A549 (cell line): Measurements from ENCODE around the gene ZNG1A.

Experiments
- CBX2 ChIP-seq: fragments of 200-600 bp; sonication (generic); IDR thresholded peaks from 2 replicates; pipeline ENCODE4 v1.6.1; 2016; ENCODE audit warnings: low read depth, mild to moderate bottlenecking, borderline replicate concordance
- CEBPB ChIP-seq, 2 experiments: fragments of >200 bp in 1 of 2; sonication (Bioruptor Twin) in 1 of 2; formaldehyde crosslinking in 1 of 2; IDR thresholded peaks; 2 replicates each; pipeline ENCODE4 v1.6.1; 2012 to 2016
- ESRRA ChIP-seq: fragments of 150-350 bp; IDR thresholded peaks from 2 replicates; pipeline ENCODE4 v1.6.1; 2014; ENCODE audit warnings: mild to moderate bottlenecking, low read length, borderline replicate concordance
- MYC ChIP-seq: IDR thresholded peaks from 2 replicates; pipeline ENCODE4 v1.6.1; 2012; ENCODE audit warnings: mild to moderate bottlenecking, inconsistent platforms, low read length, improper control_type of control experiment, borderline replicate concordance
- POLR2A ChIP-seq: IDR thresholded peaks from 2 replicates; pipeline ENCODE4 v1.6.1; 2012; ENCODE audit warnings: mild to moderate bottlenecking, low read length
- RAD21 ChIP-seq, 2 experiments: fragments of >200 bp in 1 of 2; sonication (Bioruptor Twin) in 1 of 2; formaldehyde crosslinking in 1 of 2; IDR thresholded peaks in 1 of 2; conservative IDR thresholded peaks in 1 of 2; 2 replicates in 1 of 2; 3 replicates in 1 of 2; pipeline ENCODE4 v1.6.1; 2012 to 2018; ENCODE audit warnings: inconsistent platforms in 1 of 2
- RNF2 ChIP-seq: fragments of 200-600 bp; sonication (generic); IDR thresholded peaks from 2 replicates; pipeline ENCODE4 v1.6.1; 2016; ENCODE audit warnings: low read depth, mild to moderate bottlenecking, antibody characterized with exemption, moderate library complexity, borderline replicate concordance
- ZFP36 ChIP-seq: fragments of 450-650 bp; IDR thresholded peaks from 2 replicates; pipeline ENCODE4 v1.6.1; 2014; ENCODE audit warnings: borderline replicate concordance; ENCODE audit not compliant: partially characterized antibody
- TF ChIP-seq, protein P1 (sequence below): fragments of >200 bp; sonication (Bioruptor Twin); formaldehyde crosslinking; IDR thresholded peaks from 3 replicates; pipeline ENCODE4 v1.5.1; 2016
- TF ChIP-seq, protein P2 (sequence below): fragments of 450-650 bp; IDR thresholded peaks from 2 replicates; pipeline ENCODE4 v1.6.1; 2014; ENCODE audit warnings: antibody characterized with exemption
- TF ChIP-seq, protein P3 (sequence below): IDR thresholded peaks from 2 replicates; pipeline ENCODE4 v1.6.1; 2012

DNA sequence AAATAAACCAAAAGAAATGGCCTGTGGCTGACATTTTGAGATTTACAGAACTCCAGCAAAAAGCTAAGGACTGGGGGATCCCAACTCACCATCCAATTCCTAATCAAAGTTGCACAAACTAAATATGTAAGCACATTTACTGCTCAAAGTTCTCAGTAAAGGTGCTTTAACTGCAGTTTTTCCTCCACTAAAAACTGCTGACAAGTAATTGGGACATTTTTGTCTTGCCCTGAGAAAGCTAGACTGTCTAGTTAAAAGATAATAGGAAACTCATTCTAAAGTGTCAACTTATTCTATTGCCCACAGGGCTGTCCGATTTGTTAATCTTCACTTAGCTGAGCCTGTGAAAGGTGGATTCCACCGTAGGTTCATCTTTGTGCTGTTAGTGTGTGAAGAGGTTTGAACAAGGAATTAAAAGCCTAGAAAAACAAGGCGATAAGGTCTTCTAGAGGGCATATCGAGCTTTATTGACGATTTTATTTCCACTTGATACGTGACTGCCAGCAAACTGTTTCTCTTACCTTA is 36.8 kb upstream of the ZNG1A start:
- no peak for TF ChIP-seq CEBPB (IDR thresholded peaks at IDR 0.05)
- TF ChIP-seq, protein P1, sequence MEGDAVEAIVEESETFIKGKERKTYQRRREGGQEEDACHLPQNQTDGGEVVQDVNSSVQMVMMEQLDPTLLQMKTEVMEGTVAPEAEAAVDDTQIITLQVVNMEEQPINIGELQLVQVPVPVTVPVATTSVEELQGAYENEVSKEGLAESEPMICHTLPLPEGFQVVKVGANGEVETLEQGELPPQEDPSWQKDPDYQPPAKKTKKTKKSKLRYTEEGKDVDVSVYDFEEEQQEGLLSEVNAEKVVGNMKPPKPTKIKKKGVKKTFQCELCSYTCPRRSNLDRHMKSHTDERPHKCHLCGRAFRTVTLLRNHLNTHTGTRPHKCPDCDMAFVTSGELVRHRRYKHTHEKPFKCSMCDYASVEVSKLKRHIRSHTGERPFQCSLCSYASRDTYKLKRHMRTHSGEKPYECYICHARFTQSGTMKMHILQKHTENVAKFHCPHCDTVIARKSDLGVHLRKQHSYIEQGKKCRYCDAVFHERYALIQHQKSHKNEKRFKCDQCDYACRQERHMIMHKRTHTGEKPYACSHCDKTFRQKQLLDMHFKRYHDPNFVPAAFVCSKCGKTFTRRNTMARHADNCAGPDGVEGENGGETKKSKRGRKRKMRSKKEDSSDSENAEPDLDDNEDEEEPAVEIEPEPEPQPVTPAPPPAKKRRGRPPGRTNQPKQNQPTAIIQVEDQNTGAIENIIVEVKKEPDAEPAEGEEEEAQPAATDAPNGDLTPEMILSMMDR = no peak
- no peak for TF ChIP-seq POLR2A
- TF ChIP-seq, protein P2, sequence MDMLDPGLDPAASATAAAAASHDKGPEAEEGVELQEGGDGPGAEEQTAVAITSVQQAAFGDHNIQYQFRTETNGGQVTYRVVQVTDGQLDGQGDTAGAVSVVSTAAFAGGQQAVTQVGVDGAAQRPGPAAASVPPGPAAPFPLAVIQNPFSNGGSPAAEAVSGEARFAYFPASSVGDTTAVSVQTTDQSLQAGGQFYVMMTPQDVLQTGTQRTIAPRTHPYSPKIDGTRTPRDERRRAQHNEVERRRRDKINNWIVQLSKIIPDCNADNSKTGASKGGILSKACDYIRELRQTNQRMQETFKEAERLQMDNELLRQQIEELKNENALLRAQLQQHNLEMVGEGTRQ = no peak
- TF ChIP-seq, protein P3, sequence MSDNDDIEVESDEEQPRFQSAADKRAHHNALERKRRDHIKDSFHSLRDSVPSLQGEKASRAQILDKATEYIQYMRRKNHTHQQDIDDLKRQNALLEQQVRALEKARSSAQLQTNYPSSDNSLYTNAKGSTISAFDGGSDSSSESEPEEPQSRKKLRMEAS = no peak
- no peak for TF ChIP-seq RAD21 (conservative IDR thresholded peaks at IDR 0.05 in 1 of 2, IDR thresholded peaks at IDR 0.05 in 1 of 2)
- no peak for TF ChIP-seq MYC
- TF ChIP-seq ZFP36 = no peak
- no peak for TF ChIP-seq ESRRA
- no peak for TF ChIP-seq CBX2
- no peak for TF ChIP-seq RNF2
